K562 (cell line): Measurements from ENCODE around the gene GARRE1. TPM values are rescaled to one million over a fixed set of nuclear protein-coding genes. Genes with fewer than 3 reads are reported as not detected.

ENCODE experiments used
- CCNT2 ChIP-seq: IDR thresholded peaks from 2 replicates; pipeline ENCODE4 v1.6.1; 2011; ENCODE audit warnings: borderline replicate concordance, low read depth, mild to moderate bottlenecking, moderate library complexity, mixed read lengths, low read length; ENCODE audit not compliant: insufficient read length; ENCODE audit errors: extremely low read depth
- CHCHD3 ChIP-seq: fragments of 250-450 bp; sonication (Bioruptor Pico); IDR thresholded peaks from 2 replicates; pipeline ENCODE4 v2.1.2; 2022; ENCODE audit warnings: mild to moderate bottlenecking
- FUS ChIP-seq: fragments of 200-400 bp; formaldehyde crosslinking; optimal IDR thresholded peaks from 2 replicates; pipeline ENCODE3; 2017; ENCODE audit warnings: low read depth, low read length
- GATA2 ChIP-seq: sonication (generic); formaldehyde crosslinking; IDR thresholded peaks from 2 replicates; pipeline ENCODE4 v1.4.0; 2020; ENCODE audit warnings: mild to moderate bottlenecking, missing genetic modification reagents
- HNRNPL ChIP-seq: fragments of 200-400 bp; formaldehyde crosslinking; IDR thresholded peaks from 2 replicates; pipeline ENCODE4 v1.6.1; 2017; ENCODE audit warnings: low read depth, mild to moderate bottlenecking, low read length
- LARP7 ChIP-seq: fragments of 450-650 bp; IDR thresholded peaks from 2 replicates; pipeline ENCODE4 v1.6.1; 2016
- MTA1 ChIP-seq: fragments of 450-650 bp; IDR thresholded peaks from 2 replicates; pipeline ENCODE4 v1.6.1; 2017; ENCODE audit warnings: borderline replicate concordance
- NUFIP1 ChIP-seq: fragments of 450-650 bp; IDR thresholded peaks from 2 replicates; pipeline ENCODE4 v1.6.1; 2018; ENCODE audit not compliant: partially characterized antibody
- PPARD ChIP-seq: fragments of 250-450 bp; sonication (Bioruptor Pico); IDR thresholded peaks from 2 replicates; pipeline ENCODE4 v1.8.0; 2022; ENCODE audit warnings: inconsistent platforms, mild to moderate bottlenecking, moderate library complexity
- RBM39 ChIP-seq: fragments of 200-400 bp; formaldehyde crosslinking; optimal IDR thresholded peaks from 2 replicates; pipeline ENCODE3; 2018; ENCODE audit warnings: low read depth, low read length
- SMAD1 ChIP-seq: fragments of 150-350 bp; IDR thresholded peaks from 2 replicates; pipeline ENCODE4 v1.6.1; 2014; ENCODE audit warnings: low read length, low read depth; ENCODE audit not compliant: partially characterized antibody
- SMARCE1 ChIP-seq: fragments of 450-650 bp; IDR thresholded peaks from 2 replicates; pipeline ENCODE4 v1.7.1; 2016; ENCODE audit warnings: mild to moderate bottlenecking
- SREBF1 ChIP-seq: fragments of 150-350 bp; IDR thresholded peaks from 2 replicates; pipeline ENCODE4 v1.6.1; 2014; ENCODE audit warnings: antibody characterized with exemption, low read depth, low read length, borderline replicate concordance
- TCF3 ChIP-seq: sonication (generic); formaldehyde crosslinking; IDR thresholded peaks from 2 replicates; pipeline ENCODE4 v1.4.0; 2020; ENCODE audit warnings: mild to moderate bottlenecking, missing genetic modification reagents
- U2AF2 ChIP-seq: fragments of 200-400 bp; formaldehyde crosslinking; optimal IDR thresholded peaks from 2 replicates; pipeline ENCODE3; 2017; ENCODE audit warnings: low read depth, mild to moderate bottlenecking, low read length
- ZBTB17 ChIP-seq: fragments of 450-650 bp; formaldehyde crosslinking; IDR thresholded peaks from 2 replicates; pipeline ENCODE4 v1.4.0; 2020; ENCODE audit warnings: mild to moderate bottlenecking
- ZSCAN32 ChIP-seq: fragments of 450-650 bp; formaldehyde crosslinking; IDR thresholded peaks from 2 replicates; pipeline ENCODE4 v1.4.0; 2020; ENCODE audit warnings: mild to moderate bottlenecking, moderate library complexity
- polyA plus RNA-seq, 8 experiments: library from polyadenylated mRNA; depleted of rRNA in 4 of 8; stranded (reverse) in 5 of 8; unstranded in 3 of 8; fragments of >200 nt; fragmentation: Nextera tagmentation in 2 of 8; fragmentation: Illumina TruSeq in 1 of 8; extraction: Ambion mirVana in 2 of 8; extraction: Trizol in 1 of 8; gene quantifications; 2 replicates each; pipeline versions ENCODE4 v1.2.1 to v1.2.3, GENCODE V29; 2011 to 2014; ENCODE audit warnings: inconsistent platforms in 1 of 8, missing spikeins in 1 of 8
- total RNA-seq, 7 experiments: library from RNA; depleted of rRNA in 6 of 7; stranded (reverse); fragments of >200 nt in 6 of 7; fragmentation: Illumina TruSeq in 2 of 7; extraction: Trizol in 2 of 7; gene quantifications; 2 replicates each; pipeline versions ENCODE4 v1.2.1 to v1.2.3, GENCODE V29; 2011 to 2021; ENCODE audit warnings: low replicate concordance in 1 of 7
- TF ChIP-seq, protein P1 (sequence below): sonication (generic); formaldehyde crosslinking; IDR thresholded peaks from 2 replicates; pipeline ENCODE4 v1.8.1; 2023; ENCODE audit warnings: missing genetic modification reagents, mild to moderate bottlenecking, borderline replicate concordance
- TF ChIP-seq, protein P2 (sequence below): IDR thresholded peaks from 2 replicates; pipeline ENCODE4 v1.6.1; 2016; ENCODE audit warnings: missing genetic modification characterization, missing compliant biosample characterization
- TF ChIP-seq, protein P3 (sequence below): fragments of 450-650 bp; formaldehyde crosslinking; IDR thresholded peaks from 2 replicates; pipeline ENCODE4 v1.4.0; 2022; ENCODE audit warnings: missing genetic modification characterization
- TF ChIP-seq, protein P4 (sequence below): sonication (generic); formaldehyde crosslinking; IDR thresholded peaks from 2 replicates; pipeline ENCODE4 v1.8.0; 2022; ENCODE audit warnings: mild to moderate bottlenecking, low read depth, missing genetic modification reagents

Gene GARRE1
- total and polyA plus RNA-seq, 9 of the 15 experiments (the other 6 are each of a cell fraction or from before 2014, with no cell fraction given) = 1.6 to 12.8 (median 7.5) TPM

DNA sequence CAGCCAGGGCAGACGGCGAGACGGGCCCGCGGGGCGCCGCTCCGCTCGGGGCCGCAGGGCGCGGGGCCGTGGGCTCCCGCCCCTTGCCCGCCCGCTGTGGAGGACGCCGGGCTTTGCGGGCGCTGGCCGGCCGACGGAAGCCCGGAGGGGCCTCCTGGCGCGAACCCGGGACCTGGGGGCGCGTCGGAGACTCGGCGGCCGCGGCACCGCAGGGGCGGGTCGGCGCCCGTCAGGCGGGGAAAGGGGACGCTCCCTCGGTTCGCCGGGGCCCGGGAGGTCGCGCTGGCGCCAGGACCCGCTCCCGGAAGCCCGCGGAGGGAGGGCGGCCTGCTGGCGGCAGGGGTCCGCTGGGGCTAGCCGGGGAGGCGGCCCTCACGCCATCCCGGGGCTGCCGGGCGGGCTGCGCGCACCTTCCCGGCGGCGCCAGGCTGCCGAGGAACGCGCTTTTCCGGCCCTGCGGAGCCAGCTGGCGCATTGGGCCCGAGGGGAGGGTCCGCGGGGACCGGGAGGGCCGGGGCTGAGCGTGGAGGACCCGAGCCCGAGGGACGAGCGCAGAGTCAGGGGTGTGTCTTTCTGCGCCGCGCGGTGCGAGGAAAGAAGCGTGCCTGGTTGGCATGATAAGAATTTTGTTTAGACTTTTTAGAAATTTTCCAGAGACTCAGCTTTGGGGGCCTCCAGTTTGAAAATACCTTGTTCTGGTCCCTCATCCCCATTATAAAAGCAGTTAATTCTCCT, 511 bp downstream of the GARRE1 start (continued):
- TF ChIP-seq, protein P1, sequence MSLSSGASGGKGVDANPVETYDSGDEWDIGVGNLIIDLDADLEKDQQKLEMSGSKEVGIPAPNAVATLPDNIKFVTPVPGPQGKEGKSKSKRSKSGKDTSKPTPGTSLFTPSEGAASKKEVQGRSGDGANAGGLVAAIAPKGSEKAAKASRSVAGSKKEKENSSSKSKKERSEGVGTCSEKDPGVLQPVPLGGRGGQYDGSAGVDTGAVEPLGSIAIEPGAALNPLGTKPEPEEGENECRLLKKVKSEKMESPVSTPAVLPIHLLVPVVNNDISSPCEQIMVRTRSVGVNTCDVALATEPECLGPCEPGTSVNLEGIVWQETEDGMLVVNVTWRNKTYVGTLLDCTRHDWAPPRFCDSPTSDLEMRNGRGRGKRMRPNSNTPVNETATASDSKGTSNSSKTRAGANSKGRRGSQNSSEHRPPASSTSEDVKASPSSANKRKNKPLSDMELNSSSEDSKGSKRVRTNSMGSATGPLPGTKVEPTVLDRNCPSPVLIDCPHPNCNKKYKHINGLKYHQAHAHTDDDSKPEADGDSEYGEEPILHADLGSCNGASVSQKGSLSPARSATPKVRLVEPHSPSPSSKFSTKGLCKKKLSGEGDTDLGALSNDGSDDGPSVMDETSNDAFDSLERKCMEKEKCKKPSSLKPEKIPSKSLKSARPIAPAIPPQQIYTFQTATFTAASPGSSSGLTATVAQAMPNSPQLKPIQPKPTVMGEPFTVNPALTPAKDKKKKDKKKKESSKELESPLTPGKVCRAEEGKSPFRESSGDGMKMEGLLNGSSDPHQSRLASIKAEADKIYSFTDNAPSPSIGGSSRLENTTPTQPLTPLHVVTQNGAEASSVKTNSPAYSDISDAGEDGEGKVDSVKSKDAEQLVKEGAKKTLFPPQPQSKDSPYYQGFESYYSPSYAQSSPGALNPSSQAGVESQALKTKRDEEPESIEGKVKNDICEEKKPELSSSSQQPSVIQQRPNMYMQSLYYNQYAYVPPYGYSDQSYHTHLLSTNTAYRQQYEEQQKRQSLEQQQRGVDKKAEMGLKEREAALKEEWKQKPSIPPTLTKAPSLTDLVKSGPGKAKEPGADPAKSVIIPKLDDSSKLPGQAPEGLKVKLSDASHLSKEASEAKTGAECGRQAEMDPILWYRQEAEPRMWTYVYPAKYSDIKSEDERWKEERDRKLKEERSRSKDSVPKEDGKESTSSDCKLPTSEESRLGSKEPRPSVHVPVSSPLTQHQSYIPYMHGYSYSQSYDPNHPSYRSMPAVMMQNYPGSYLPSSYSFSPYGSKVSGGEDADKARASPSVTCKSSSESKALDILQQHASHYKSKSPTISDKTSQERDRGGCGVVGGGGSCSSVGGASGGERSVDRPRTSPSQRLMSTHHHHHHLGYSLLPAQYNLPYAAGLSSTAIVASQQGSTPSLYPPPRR (CRISPR knock-in tag) = no peak
- TF ChIP-seq SMARCE1 (no peak), NUFIP1 (no peak), GATA2 (CRISPR knock-in tag) (no peak), CHCHD3 (CRISPR knock-in tag) (no peak), FUS (no peak), SMAD1 (no peak), U2AF2 (no peak), LARP7 (no peak), ZSCAN32 (CRISPR knock-in tag) (no peak), PPARD (CRISPR knock-in tag) (no peak), MTA1 (no peak), RBM39 (no peak), TCF3 (CRISPR knock-in tag) (no peak), SREBF1 (no peak), HNRNPL (no peak), CCNT2 (peak; percentile 67), ZBTB17 (CRISPR knock-in tag) (peak; percentile 59; the same call in 1 of the 2 replicates)
- TF ChIP-seq, protein P2, sequence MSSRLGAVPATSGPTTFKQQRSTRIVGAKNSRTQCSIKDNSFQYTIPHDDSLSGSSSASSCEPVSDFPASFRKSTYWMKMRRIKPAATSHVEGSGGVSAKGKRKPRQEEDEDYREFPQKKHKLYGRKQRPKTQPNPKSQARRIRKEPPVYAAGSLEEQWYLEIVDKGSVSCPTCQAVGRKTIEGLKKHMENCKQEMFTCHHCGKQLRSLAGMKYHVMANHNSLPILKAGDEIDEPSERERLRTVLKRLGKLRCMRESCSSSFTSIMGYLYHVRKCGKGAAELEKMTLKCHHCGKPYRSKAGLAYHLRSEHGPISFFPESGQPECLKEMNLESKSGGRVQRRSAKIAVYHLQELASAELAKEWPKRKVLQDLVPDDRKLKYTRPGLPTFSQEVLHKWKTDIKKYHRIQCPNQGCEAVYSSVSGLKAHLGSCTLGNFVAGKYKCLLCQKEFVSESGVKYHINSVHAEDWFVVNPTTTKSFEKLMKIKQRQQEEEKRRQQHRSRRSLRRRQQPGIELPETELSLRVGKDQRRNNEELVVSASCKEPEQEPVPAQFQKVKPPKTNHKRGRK (tag) = no peak
- TF ChIP-seq, protein P3, sequence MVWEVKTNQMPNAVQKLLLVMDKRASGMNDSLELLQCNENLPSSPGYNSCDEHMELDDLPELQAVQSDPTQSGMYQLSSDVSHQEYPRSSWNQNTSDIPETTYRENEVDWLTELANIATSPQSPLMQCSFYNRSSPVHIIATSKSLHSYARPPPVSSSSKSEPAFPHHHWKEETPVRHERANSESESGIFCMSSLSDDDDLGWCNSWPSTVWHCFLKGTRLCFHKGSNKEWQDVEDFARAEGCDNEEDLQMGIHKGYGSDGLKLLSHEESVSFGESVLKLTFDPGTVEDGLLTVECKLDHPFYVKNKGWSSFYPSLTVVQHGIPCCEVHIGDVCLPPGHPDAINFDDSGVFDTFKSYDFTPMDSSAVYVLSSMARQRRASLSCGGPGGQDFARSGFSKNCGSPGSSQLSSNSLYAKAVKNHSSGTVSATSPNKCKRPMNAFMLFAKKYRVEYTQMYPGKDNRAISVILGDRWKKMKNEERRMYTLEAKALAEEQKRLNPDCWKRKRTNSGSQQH (CRISPR knock-in tag) = no peak
- TF ChIP-seq, protein P4, sequence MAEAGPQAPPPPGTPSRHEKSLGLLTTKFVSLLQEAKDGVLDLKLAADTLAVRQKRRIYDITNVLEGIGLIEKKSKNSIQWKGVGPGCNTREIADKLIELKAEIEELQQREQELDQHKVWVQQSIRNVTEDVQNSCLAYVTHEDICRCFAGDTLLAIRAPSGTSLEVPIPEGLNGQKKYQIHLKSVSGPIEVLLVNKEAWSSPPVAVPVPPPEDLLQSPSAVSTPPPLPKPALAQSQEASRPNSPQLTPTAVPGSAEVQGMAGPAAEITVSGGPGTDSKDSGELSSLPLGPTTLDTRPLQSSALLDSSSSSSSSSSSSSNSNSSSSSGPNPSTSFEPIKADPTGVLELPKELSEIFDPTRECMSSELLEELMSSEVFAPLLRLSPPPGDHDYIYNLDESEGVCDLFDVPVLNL (CRISPR knock-in tag) = no peak
